GM19452 (cell line): ENCODE results near the gene STK11IP.

Experiments used
- ATAC-seq: cut with Tn5 transposase; IDR thresholded peaks from one replicate; pipeline ENCODE4 v1.9.1; 2021; ENCODE audit not compliant: unreplicated experiment

Gene STK11IP

DNA sequence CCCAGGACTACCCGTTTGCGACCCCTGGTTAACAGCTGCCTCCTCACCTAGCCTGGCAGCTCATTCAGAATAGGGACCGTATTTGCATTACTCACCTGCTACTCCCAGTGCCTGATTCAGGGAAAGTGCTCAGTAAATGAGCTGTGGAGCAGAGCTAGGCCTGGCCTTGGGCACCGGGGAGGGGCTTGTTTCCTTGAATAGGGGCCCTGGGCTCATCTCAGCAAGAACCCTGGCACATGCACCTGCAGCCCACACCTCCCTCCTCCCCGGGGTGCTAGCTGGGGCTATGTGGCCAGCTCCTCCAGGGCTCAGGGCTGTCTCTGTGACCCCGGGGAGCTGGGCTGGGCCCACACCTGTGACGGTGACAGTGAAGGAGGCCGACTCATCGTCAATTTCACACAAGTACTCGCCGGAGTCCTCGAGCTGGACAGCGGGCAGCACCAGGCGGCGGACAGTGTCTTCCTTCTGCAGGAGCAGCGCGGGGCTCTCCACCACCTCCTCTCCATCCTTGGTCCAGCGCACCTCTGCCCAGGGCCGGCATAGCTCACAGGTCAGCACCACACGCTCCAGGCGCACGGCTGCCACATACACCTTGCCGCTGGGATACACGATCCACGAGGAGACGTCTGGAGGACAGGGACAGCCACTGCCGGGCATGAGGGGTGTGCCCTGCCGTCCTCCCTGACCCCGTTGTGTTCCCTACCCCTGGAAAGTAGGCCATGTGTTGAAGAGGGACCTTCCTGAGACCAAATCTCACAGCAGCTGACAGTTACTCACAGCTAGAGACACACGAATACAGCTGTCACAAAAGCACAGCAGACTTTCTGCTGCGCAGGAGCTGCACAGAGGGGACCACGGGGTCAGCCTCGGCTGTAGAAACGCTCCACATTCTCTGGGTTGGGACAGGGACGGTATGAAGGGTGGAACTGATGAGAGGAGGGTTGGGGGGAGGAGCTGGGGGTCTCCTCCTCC lies 35.3 kb upstream of the STK11IP start:
- no peak for ATAC-seq

DNA sequence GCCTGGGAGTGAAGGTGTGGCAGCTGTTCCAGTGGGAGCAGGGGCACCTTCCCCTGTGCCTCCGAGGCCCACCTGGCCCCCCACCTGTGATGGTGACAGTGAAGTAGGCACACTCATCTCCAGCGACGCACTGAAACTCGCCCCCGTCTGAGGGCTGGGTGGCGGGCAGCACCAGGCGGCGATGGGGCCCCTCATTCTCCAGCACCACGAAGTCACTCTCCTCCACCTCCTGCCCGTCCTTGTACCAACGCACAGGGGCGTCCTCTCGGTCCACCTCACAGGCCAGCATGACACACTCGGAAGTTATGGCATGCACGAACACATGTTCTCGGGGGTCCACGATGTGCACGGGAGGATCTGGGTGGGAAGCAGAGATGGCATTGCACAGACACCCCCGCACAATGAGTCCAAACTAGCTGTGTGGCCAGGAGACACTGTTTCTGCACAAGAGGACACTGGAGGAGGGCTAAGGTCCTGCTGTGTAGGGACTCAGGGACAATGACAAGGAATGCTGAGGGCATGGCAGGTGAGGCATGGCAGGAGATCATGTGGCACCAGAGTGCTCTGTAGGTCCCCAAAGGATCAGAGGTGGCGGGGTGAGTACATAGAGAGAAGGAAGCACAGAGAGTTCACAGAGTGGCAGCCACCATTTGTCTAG lies 34.3 kb upstream of the STK11IP start:
- no peak for ATAC-seq

DNA sequence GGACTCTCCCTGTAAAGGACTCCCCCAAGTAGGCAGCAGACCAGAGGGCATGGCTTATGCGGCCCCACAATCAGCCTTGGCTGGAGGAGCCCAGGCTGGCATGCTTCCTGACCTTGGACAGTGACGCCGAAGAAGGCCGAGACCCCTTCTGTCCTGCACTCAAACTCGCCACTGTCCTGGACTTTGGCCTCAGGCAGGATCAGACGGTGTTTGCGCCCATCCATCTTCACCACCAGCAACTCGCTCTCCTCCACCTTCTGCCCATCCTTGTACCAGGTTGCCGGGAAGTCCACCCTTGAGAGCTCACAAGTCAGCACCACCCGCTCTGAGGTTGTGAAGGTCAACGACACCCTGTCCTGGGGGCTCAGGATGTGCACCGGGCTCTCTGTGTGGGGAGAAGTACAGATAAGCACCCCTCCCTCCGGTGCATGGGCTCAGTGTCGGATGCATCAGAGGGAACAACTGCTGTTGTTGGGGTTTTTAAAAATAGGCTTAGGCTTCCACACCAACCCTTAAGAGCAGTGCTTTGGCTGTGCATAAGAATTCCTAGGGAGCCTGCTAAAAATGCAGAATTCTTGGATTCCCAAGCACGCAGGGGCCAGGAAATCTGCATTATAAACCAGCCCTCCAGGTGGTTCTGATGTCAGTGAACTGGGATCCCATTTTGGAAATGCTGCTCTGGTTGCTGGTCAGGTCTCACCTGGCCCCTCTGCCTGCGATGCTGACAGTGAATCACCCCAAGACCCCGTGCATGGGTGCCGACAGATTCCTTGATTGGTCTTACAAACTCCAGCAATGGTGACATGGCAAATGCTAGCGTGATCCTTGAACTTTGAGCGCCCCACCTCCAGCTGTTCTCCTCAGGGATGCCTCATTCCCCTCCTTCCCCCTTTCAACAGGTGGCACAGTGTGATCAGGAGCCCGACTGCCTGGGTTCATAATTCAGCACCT lies 32.3 kb upstream of the STK11IP start:
- ATAC-seq, result no peak

DNA sequence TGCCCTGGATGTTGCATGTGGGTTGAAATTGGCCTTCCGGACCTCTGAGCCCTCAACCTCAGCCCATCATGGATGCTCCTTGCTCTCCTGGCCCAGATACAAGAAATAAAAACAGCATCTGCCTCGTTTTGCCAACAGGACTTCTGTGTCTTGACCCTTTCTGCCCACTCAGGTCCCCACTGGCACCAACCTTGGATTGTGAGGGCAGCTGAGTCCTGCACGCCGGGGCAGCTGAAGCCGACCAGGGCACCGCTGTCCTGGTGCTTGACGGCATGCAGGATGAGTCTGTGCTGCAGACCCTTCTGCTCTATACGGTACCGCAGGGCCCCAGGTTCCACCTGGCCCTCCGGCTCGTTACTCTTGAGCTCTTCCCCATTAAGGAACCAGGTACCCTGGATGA lies 31.0 kb upstream of the STK11IP start:
- ATAC-seq, result no peak

DNA sequence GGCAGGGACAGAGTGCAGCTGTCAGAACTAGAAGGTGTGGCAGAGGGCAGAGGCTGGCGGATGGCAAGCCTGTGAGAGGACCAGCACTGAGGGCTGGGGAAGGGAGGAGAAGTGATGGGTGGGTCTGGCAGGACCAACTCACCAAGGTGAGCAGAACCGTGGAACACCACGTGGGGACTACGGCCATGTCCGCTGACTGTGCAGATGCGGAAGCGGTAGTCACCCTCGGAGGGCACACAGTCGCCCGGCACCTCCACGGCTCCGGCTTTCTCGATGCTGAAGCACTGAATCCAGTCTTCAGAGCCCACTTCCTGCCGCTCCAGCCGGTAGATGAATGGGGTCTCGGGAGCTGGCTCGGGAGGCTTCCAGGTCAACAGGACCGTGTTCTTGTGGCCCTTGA lies 30.5 kb upstream of the STK11IP start:
- no peak for ATAC-seq

DNA sequence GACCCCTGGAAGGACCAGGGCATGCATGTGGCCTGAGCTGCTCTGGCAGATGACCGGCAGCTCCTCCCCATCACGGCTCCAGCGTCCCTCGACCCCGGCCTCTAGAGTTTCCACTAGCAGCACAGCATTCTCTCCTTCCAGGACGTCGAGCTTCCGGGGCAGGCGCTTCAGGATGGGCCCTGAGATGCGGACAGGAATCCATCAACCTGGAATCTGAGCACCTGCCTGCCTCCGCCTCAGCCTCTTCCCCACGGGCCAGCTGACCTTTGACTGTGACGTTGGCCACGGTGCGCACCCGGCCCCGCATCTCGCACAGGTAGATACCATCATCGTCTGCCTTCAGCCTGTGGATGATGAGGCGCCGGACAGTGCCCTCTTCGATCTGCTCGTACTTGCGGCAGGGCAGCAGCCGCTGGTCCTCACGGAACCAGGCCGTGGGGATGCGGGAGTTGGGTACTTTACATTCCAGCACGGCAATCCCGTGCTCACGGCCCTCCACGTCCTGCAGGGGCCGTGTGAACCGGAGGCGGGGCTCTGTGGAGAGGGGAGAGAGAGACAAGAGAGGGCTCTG lies 29.8 kb upstream of the STK11IP start:
- ATAC-seq, result no peak

DNA sequence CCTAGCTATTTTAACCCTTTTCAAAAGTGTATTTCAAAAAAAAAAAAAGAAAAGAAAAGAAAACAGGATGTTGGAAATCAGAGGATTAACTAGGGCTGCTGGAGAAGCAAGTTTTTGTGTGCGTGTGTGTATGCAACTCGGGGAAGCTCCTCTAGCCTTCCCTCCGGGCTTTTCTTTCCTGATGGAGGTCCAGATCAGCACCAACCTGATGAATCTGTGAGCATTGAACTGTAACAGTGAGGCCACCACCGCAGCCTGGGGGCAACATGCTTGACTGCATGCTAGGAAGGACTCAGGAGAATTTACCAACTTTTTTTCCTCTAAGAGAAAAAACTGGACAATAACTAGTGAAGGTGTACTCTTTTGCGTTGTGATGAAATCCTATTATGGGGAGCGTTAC lies 28.6 kb upstream of the STK11IP start:
- ATAC-seq, result no peak

DNA sequence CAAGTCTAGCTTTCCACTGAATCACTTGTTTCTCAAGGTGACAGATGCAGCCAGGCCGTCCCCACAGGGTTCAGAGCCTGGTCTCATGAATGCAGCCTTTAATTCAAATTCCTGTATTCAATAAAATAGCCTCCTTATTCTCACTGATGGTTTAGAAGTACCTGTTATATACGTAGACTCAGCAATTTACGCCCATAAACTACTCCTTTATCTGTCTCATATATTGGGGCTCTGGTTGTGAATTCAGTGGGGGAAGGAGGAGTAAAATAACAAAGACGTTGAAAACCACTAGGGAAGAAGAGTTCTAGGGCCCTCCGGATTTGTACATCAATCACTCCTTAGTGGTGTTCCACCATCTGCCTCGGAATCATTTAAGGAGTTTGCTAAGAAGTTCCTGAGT lies 28.0 kb upstream of the STK11IP start:
- no peak for ATAC-seq

DNA sequence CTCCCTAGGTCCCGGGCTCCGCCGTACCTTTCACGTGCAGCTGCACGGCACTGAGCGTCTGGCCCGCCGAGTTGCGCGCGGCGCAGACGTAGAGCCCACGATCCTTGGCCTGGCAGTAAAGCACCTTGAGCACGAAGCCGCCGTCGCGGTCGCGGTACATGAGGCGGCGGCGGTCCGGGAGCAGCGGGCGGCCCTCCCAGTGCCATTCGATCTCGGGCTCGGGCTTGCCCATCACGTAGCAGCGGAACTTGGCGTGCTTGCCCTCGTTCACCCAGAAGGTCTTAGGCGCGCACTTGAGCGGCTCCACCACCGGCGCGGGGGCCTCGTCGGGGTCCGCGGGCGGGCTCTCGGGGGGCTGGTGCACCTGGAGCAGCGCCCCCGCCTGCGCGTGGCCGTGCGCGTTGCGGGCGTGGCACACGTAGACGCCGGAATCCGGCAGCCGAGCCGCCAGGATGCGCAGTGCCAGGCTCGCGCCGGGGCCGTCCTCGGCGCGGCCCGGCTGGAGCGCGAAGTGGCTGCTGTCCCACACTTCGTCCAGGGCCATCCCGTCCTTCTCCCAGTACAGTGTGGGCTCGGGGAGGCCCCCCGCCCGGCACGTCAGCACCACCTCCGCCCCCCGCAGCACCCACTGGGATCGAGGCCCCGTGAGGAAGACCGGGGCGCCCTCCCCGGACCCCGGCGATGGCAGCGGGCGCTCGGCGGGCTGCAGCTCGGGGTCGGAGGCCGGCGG lies 27.3 kb upstream of the STK11IP start:
- ATAC-seq, result no peak

DNA sequence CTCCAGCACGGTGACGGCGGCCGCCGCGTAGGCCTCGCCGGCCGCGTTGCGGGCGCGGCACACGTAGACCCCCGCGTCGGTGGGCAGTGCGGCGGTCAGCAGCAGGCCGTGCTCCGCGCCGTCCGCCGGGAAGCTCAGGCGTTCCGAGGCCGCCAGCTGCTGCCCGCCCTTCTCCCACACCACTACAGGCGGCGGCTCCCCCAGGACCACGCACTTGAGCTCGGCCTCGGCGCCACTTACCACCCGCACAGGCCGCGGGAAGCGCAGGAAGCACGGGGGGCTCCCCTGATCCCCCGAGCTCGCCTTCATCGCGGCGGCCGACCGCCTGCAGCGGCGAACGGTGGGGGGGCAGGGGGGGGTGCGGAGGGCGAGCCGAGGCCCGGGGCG lies 26.7 kb upstream of the STK11IP start:
- no peak for ATAC-seq

DNA sequence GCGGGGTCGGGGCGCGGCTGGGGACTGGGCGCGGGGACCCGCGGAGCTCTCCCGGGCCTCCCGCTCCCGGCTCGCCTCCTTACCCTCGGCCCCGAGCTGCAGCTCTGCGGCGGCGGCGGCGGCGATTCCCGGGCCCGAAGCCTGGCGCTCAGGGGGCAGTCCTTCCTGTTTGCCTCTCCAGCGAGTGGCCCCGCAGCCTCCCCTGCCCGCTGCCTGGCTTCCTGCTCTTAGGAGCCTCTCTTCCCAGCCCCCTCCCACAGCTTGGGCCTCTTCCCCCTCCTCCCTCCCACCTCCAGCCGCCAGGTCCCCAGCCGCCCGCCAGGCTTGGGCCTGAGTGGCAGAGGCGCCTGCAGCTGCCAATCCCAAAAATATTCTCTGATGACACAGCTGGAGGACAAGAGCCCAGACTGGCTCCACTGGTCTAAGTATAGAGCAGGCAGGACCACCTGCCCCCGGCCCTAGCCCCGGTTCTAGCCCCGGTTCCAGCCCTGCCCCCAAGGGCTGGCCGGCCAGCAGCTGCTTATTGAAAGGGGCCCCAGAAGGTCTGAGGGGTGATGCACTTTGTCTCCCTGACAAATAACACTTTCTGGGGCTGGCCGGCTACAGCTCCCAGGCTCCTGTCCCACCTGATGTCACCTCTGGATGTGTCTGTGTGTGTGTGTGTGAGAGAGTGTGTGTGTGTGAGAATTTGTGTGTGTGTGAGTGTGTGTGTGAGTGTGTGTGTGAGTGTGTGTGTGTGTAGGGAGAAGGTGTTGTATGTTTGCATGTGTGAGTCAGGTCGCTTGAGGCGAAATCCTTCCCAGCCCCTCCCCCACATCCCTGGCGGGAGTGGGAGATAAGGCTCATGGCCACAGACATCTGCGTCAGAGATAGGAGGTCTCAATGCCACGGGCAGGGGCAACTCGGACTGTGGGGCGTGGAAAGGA lies 26.1 kb upstream of the STK11IP start, which contains the start of gene OBSL1:
OBSL1 (minus strand) TSS at position 229 of the 926 bp plus-strand sequence. CDS start 307 bp downstream, outside the sequence.
- no peak for ATAC-seq

DNA sequence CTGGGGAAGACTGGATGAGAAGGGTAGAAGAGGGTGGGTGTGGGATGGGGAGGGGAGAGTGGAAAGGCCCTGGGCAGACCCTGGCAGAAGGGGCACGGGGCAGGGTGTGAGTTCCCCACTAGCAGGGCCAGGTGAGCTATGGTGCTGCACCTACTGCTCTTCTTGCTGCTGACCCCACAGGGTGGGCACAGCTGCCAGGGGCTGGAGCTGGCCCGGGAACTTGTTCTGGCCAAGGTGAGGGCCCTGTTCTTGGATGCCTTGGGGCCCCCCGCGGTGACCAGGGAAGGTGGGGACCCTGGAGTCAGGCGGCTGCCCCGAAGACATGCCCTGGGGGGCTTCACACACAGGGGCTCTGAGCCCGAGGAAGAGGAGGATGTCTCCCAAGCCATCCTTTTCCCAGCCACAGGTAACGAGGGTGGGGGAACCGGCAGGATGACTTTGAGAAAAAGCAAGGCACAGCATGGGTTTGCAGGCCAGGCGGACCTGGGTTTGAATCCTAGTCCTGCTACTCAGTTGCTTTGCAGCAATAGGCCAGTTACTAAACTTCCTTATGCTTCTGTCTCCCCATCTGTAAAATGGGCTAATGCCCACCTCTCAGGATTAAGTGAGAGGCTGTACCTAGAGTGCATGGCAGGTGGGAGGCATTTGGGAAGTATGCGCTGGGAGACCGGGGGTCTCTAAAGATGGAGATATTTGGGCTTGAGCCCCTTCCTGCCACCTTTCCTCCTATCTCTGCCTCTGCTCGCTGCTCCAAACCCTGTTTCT lies 25.2 kb upstream of the STK11IP start, which contains the start of gene INHA:
INHA (plus strand) TSS at position 74 of the 765 bp plus-strand sequence; CDS start at position 139, 65 bp downstream.
- no peak for ATAC-seq

DNA sequence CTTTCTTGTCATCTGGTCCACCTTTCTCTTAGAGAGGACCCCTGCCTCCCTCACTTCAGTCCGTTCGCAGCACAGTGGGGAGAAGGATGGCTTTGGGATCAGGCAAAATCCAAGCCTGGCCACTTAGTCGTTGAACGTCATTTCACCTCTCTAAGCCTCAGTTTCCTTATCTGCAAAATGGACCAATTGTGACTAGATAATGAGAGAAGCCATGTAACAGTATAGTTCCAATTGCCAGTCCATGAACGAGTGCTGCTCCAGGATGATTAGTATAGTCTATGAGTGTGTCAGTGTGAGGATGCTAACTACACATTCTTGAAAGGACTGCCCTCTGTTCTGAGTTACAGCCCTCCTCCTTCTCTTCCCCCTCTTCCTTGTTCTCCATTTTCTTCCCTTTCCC lies 24.5 kb upstream of the STK11IP start:
- no peak for ATAC-seq

DNA sequence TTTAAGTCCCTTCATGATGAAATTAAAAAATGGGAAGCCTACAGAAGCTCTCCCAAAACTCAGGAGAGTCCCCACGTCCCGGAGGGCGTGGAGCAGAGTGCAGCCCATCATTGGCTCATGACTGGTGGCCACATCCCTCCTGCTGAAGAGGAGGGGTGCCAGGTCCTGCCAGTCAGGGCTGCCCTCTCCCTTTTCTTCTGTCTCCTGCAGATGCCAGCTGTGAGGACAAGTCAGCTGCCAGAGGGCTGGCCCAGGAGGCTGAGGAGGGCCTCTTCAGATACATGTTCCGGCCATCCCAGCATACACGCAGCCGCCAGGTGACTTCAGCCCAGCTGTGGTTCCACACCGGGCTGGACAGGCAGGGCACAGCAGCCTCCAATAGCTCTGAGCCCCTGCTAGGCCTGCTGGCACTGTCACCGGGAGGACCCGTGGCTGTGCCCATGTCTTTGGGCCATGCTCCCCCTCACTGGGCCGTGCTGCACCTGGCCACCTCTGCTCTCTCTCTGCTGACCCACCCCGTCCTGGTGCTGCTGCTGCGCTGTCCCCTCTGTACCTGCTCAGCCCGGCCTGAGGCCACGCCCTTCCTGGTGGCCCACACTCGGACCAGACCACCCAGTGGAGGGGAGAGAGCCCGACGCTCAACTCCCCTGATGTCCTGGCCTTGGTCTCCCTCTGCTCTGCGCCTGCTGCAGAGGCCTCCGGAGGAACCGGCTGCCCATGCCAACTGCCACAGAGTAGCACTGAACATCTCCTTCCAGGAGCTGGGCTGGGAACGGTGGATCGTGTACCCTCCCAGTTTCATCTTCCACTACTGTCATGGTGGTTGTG lies 23.0 kb upstream of the STK11IP start:
- no peak for ATAC-seq

DNA sequence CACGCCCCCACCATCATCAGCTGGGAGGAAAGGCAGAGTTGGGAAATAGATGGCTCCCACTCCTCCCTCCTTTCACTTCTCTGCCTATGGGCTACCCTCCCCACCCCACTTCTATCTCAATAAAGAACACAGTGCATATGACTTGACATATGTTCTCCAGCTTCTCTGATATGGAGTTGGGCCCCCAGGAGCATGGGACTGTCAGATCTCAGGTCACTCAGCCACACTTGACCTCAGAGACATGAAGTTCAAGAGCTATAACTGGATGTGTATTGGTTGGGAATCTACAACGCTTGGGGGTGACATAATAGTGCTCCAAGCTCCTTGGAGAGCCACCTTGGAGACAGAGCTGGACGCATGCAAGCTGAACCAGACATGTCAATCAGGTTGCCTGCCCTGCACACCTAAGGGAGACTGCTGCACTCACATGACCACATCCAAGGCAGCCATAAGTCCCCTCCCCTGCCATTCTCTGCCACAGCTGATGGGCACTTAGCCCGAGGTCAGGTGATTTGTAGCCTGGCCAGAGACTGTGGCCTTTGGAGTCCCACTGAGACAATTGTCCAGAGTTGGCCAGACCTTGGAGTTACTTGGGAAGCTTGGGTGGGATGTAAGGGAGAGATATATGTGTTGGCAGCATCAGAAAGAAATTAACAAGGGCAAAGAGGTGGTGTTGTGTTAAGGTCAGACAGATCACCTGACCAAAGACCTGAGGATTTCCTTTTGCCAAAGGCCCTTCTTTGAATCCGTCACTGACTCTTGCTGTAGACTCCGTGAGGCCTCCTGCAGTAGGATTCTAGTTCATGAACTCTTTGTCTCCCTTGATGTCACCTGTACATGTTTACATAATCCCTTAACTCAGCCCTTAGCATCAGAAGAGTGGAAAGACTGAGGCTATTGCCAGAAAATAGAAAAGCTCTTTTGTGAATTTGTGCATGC lies 21.8 kb upstream of the STK11IP start:
- ATAC-seq, result no peak
